Neural progenitor cell (in vitro differentiated cells): Measurements from ENCODE around the gene ARHGEF40. TPM values are rescaled to one million over a fixed set of nuclear protein-coding genes. Genes with fewer than 3 reads are reported as not detected.

Experiments
- DNase-seq: peaks from one replicate; pipeline ENCODE4 v3.0.0-alpha.2; 2016; ENCODE audit warnings: low spot score
- H2AFZ ChIP-seq: fragments of 200-600 bp; sonication (generic); replicated peaks from 2 replicates; pipeline ENCODE4 v1.6.1; 2016; ENCODE audit warnings: antibody characterized with exemption
- H3F3A ChIP-seq: fragments of 200-600 bp; sonication (generic); 2 replicates; pipeline ENCODE4 v1.6.1; 2016; ENCODE audit warnings: antibody characterized with exemption, low read depth
- H3K27ac ChIP-seq: fragments of 200-600 bp; sonication (generic); 2 replicates; pipeline ENCODE4 v1.5.1; 2016; ENCODE audit warnings: mild to moderate bottlenecking
- H3K27me3 ChIP-seq: fragments of 200-600 bp; sonication (generic); 2 replicates; pipeline ENCODE4 v1.6.1; 2016; ENCODE audit warnings: mild to moderate bottlenecking, moderate library complexity
- H3K36me3 ChIP-seq: fragments of 200-600 bp; sonication (generic); 2 replicates; pipeline ENCODE4 v1.5.1; 2016
- H3K4me1 ChIP-seq: fragments of 200-600 bp; sonication (generic); 2 replicates; pipeline ENCODE4 v1.6.1; 2016; ENCODE audit warnings: mixed run types
- H3K4me2 ChIP-seq: fragments of 200-600 bp; sonication (generic); 2 replicates; pipeline ENCODE4 v1.6.1; 2016
- H3K4me3 ChIP-seq: fragments of 200-600 bp; sonication (generic); 2 replicates; pipeline ENCODE4 v1.5.1; 2016
- H3K79me2 ChIP-seq: fragments of 200-600 bp; sonication (generic); 2 replicates; pipeline ENCODE4 v1.6.1; 2016; ENCODE audit warnings: low read depth
- H3K9ac ChIP-seq: fragments of 200-600 bp; sonication (generic); 2 replicates; pipeline ENCODE4 v1.6.1; 2016
- H3K9me3 ChIP-seq: fragments of 200-600 bp; sonication (generic); 2 replicates; pipeline ENCODE4 v1.5.1; 2016; ENCODE audit warnings: low read depth
- H4K20me1 ChIP-seq: fragments of 200-600 bp; sonication (generic); 2 replicates; pipeline ENCODE4 v1.6.1; 2016; ENCODE audit warnings: low read depth
- H3K27ac Mint-ChIP-seq: 3 replicates; pipeline ENCODE4 v1.8.0; 2021; ENCODE audit warnings: mixed read lengths
- H3K27me3 Mint-ChIP-seq: 2 replicates; pipeline ENCODE4 v1.8.0; 2022; ENCODE audit warnings: low read depth, mild to moderate bottlenecking, inconsistent platforms, moderate library complexity, mixed read lengths; ENCODE audit not compliant: insufficient read depth
- H3K36me3 Mint-ChIP-seq: 3 replicates; pipeline ENCODE4 v1.8.0; 2021; ENCODE audit warnings: mixed read lengths
- H3K4me1 Mint-ChIP-seq: 3 replicates; pipeline ENCODE4 v1.8.0; 2021; ENCODE audit warnings: mixed read lengths
- H3K4me3 Mint-ChIP-seq: 3 replicates; pipeline ENCODE4 v1.8.0; 2021; ENCODE audit warnings: mild to moderate bottlenecking, moderate library complexity, mixed read lengths
- H3K9me3 Mint-ChIP-seq: 3 replicates; pipeline ENCODE4 v1.8.0; 2020; ENCODE audit warnings: mixed read lengths
- EZH2 ChIP-seq: fragments of 200-600 bp; sonication (generic); IDR thresholded peaks from 2 replicates; pipeline ENCODE4 v1.6.1; 2017; ENCODE audit warnings: antibody characterized with exemption, mild to moderate bottlenecking, moderate library complexity
- EZH2phosphoT487 ChIP-seq: fragments of 200-600 bp; sonication (generic); IDR thresholded peaks from 2 replicates; pipeline ENCODE4 v1.6.1; 2017; ENCODE audit warnings: antibody characterized with exemption
- total RNA-seq: library from RNA; depleted of rRNA; stranded (reverse); fragments of >200 nt; gene quantifications from 2 replicates; pipeline ENCODE4 v1.2.3, GENCODE V29; 2015; ENCODE audit warnings: low replicate concordance
- TF ChIP-seq, protein P1 (sequence below): fragments of 200-600 bp; sonication (generic); IDR thresholded peaks from 2 replicates; pipeline ENCODE4 v1.5.1; 2017; ENCODE audit warnings: antibody characterized with exemption, mild to moderate bottlenecking

The ARHGEF40 gene
- total RNA-seq, 1 donor from 2014 or later, result 15.0 TPM

DNA sequence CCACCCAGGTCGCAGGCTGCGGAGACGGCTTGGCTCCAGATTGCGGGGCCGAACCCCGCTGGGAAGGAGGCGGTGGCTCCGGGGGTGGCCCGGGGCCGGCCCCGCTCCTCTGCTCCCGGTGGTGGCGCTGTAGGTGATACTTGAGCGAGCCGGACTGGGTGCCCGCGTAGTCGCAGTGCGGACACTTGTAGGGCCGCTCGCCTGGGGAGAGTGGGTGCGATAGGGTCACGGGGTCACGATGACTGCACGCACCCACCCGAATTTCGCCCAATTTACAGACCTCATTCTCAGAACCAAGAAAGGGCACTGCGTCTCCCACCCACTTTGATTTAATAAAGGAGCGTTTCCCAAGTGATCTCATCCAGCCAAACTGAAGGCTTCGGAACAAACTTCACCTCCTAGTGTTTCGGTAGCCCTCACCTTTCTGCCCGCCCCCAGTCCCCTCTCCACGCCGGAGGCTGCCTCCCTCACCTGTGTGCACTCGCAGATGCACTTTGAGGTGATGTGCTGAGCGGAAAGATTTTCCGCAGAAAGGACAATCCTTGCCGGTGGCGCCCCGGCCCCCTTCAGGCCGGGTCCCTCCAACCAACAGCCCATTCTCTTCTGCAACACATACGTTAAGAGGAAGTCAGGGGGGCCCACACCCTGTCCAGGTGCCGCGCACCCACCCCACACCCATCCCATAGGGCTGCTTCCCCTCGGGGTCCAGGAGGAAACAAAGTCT lies 21.0 kb downstream of the ARHGEF40 start:
- H3K4me3 ChIP-seq, result no peak overlapping the region
- H3K9ac ChIP-seq, result no peak overlapping the region
- peaks cover 91% of the 10 kb centered on the region for H3F3A ChIP-seq
- H3K4me1 ChIP-seq, result peaks cover 45% of the 10 kb centered on the region
- peaks cover 9% of the 10 kb centered on the region for H3K9me3 Mint-ChIP-seq
- peak overlapping the region; percentile 69 for H3K4me3 Mint-ChIP-seq
- H3K36me3 ChIP-seq, result peaks cover 5% of the 10 kb centered on the region
- no peak overlapping the region for H2AFZ ChIP-seq
- peaks cover 58% of the 10 kb centered on the region for H3K79me2 ChIP-seq
- H3K27me3 ChIP-seq, result peaks cover 3% of the 10 kb centered on the region
- H3K27me3 Mint-ChIP-seq, result peaks cover 30% of the 10 kb centered on the region
- peak overlapping the region; percentile 87 for H3K4me2 ChIP-seq
- peak overlapping the region; percentile 38 for H3K27ac ChIP-seq
- no peak for DNase-seq
- H3K36me3 Mint-ChIP-seq, result peaks cover 44% of the 10 kb centered on the region
- peak overlapping the region; percentile 89 for H3K27ac Mint-ChIP-seq
- peaks cover 69% of the 10 kb centered on the region for H3K4me1 Mint-ChIP-seq
- H3K9me3 ChIP-seq, result no peaks in the 10 kb centered on the region
- TF ChIP-seq EZH2 (no peak), EZH2phosphoT487 (no peak)
- TF ChIP-seq, protein P1, sequence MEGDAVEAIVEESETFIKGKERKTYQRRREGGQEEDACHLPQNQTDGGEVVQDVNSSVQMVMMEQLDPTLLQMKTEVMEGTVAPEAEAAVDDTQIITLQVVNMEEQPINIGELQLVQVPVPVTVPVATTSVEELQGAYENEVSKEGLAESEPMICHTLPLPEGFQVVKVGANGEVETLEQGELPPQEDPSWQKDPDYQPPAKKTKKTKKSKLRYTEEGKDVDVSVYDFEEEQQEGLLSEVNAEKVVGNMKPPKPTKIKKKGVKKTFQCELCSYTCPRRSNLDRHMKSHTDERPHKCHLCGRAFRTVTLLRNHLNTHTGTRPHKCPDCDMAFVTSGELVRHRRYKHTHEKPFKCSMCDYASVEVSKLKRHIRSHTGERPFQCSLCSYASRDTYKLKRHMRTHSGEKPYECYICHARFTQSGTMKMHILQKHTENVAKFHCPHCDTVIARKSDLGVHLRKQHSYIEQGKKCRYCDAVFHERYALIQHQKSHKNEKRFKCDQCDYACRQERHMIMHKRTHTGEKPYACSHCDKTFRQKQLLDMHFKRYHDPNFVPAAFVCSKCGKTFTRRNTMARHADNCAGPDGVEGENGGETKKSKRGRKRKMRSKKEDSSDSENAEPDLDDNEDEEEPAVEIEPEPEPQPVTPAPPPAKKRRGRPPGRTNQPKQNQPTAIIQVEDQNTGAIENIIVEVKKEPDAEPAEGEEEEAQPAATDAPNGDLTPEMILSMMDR, result no peak
- peaks cover 84% of the 10 kb centered on the region for H4K20me1 ChIP-seq

DNA sequence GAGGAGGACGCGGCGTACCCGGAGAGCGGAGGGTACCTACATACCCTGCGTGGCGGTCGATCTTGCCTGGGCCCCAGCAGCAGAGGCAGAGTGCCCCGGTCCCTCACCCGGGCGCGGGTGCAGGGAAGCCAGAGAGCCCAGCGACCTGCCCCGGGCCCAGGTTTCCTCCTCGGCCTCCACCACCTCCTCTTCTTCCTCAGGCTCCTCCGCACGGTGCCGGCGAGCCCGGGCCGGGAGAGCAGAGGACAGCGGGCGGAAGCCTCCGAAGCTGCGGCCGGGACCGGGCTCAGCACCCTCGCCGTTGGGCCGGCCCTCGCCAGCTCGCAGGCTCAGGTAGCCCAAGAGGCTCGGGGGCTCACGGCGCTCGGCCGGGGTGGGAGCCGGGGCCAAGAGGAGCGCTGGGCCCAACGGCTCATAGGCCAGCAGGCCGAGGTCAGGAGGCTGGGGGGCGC lies 21.7 kb downstream of the ARHGEF40 start:
- Histone ChIP-seq H3K4me2 (peak overlapping the region; percentile 87), H3K79me2 (peaks cover 66% of the 10 kb centered on the region), H3K9me3 (no peaks in the 10 kb centered on the region), H3K4me3 (peak overlapping the region; percentile 27), H3K9ac (no peak overlapping the region), H4K20me1 (peaks cover 89% of the 10 kb centered on the region), H2AFZ (no peak overlapping the region), H3F3A (peaks cover 91% of the 10 kb centered on the region), H3K4me1 (peaks cover 52% of the 10 kb centered on the region), H3K27me3 (peaks cover 3% of the 10 kb centered on the region), H3K27ac (no peak overlapping the region), H3K36me3 (peaks cover 5% of the 10 kb centered on the region)
- TF ChIP-seq EZH2 (no peak), EZH2phosphoT487 (no peak)
- TF ChIP-seq, protein P1, result no peak
- peak overlapping the region; percentile 89 for H3K27ac Mint-ChIP-seq
- H3K9me3 Mint-ChIP-seq, result peaks cover 7% of the 10 kb centered on the region
- H3K27me3 Mint-ChIP-seq, result peaks cover 30% of the 10 kb centered on the region
- H3K36me3 Mint-ChIP-seq, result peaks cover 38% of the 10 kb centered on the region
- H3K4me3 Mint-ChIP-seq, result peak overlapping the region; percentile 69
- peaks cover 71% of the 10 kb centered on the region for H3K4me1 Mint-ChIP-seq
- DNase-seq, result no peak

DNA sequence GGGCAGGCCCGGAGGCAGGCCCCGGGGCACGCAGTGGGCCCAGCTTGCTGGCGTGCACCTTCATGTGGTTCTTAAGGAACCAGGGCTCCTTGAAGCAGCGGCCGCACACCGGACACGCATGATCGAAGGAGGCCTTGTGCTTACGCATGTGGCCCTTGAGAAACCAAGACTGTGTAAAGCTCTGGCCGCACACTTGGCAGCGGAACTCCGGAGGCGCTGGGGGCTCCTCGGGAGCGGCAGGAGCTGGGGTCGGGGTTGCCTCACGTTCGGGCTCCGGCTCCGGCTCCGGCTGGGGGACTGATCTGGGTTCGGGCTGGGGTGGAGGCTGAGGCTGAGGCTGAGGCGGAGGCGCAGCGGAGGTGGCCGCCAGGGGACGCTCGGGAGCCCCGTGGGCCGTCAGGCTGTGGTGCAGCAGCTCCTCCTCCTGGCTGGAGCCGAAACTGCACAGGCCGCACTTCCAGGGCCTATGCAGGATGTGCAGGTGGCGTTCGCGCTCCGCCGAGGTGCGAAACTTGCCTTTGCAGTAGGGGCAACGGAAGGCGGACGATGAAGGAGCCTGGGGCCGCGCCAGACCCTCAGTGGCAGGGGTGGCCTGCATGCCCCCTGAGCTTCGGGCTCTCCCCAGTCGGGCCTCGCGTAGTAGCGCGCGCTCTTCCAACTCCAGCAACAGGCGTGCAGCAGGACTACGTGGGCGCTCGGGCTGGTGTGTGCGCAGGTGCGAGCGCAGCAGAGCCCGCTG lies 22.3 kb downstream of the ARHGEF40 start:
- Mint-ChIP-seq H3K27ac (no peak overlapping the region), H3K9me3 (peaks cover 6% of the 10 kb centered on the region), H3K4me1 (peaks cover 73% of the 10 kb centered on the region), H3K4me3 (peak overlapping the region; percentile 95), H3K27me3 (peaks cover 28% of the 10 kb centered on the region), H3K36me3 (peaks cover 35% of the 10 kb centered on the region)
- peaks cover 86% of the 10 kb centered on the region for H4K20me1 ChIP-seq
- H3K79me2 ChIP-seq, result peaks cover 72% of the 10 kb centered on the region
- no peak overlapping the region for H3K9ac ChIP-seq
- DNase-seq, result peak; percentile 87
- peaks cover 3% of the 10 kb centered on the region for H3K27me3 ChIP-seq
- H3F3A ChIP-seq, result peaks cover 91% of the 10 kb centered on the region
- H3K27ac ChIP-seq, result peak overlapping the region; percentile 100
- H2AFZ ChIP-seq, result no peak overlapping the region
- H3K4me2 ChIP-seq, result peak overlapping the region; percentile 87
- H3K4me3 ChIP-seq, result peak overlapping the region; percentile 53
- peaks cover 5% of the 10 kb centered on the region for H3K36me3 ChIP-seq
- peaks cover 54% of the 10 kb centered on the region for H3K4me1 ChIP-seq
- TF ChIP-seq, protein P1, result peak; percentile 97
- TF ChIP-seq EZH2 (no peak), EZH2phosphoT487 (no peak)
- H3K9me3 ChIP-seq, result no peaks in the 10 kb centered on the region
